NCI-H526 treated with DMSO at 0.1 percent for 48 hours (cell line): Measurements from ENCODE around the gene MCM7.
A peak's percentile ranks its signal among the peaks of the same experiment; 100 is the strongest.

Experiments used
- DNase-seq: peaks from one replicate; lab custom pipeline; 2025; lab: John Stamatoyannopoulos, UW

MCM7 gene

DNA sequence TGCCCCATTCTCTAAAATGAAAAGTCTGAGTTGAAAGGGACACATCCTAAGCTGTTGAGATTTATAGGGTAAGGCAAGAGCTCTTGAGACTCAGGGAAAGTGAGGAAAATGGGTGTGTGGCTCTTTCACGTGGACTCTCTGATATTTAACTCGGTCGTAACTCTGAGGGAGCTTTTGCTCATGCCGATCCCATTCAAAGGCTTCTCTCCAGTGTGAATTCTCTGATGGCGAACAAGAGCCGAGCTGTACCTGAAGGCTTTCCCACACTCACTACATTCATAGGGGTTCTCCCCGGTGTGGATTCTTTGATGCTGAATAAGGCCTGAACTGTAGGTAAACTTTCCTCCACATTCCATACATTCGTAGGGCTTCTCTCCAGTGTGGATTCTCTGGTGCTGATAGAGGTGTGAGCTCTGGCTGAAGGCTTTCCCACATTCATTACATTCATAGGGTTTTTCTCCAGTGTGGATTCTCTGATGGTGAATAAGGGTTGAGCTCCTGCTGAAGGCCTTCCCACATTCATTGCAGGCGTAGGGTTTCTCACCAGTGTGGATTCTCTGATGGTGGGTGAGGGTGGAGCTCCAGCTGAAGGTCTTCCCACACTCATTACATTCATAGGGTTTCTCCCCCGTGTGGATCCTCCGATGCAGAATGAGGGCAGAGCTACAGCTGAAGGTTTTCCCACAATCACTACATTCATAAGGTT is 30.0 kb downstream of the MCM7 start:
- DNase-seq: no peak

DNA sequence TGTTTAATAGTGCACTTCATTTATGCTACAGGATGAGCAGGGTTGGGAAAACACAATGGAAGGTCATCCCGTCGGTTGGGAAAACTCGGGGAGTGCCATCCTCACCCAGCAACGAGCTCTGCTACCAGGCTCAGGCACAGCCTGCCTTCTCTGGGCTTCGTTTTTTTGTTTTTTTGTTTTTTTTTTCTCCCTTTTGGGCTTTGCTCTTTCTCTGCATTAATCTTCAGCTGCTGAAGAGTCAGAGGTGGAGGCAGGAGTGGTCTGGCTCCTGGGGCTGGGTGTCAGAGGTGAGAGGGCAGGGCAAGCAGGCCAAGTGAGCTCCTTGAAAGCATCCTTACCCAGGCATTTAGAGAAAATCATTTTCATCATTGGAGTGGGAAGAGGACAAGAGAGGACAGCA is 31.2 kb downstream of the MCM7 start:
- DNase-seq: no peak

DNA sequence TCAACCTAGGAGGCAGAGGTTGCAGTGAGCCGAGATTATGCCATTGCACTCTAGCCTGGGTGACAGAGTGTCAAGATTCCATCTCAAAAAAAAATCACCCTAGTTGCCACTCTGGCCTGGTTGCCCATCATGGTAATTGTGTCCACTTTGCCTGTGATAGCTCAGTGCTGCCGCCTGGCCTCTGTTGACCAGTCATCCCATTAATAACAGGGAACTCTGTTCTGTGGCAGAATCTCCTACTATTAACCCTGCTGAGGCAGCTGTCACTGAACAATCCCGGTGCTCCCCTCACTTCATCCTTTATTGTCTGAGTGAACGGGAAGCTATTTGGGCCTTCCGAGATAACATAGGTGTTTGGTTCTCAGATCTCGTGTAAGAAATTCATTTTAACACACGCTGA is 34.2 kb downstream of the MCM7 start:
- no peak for DNase-seq

DNA sequence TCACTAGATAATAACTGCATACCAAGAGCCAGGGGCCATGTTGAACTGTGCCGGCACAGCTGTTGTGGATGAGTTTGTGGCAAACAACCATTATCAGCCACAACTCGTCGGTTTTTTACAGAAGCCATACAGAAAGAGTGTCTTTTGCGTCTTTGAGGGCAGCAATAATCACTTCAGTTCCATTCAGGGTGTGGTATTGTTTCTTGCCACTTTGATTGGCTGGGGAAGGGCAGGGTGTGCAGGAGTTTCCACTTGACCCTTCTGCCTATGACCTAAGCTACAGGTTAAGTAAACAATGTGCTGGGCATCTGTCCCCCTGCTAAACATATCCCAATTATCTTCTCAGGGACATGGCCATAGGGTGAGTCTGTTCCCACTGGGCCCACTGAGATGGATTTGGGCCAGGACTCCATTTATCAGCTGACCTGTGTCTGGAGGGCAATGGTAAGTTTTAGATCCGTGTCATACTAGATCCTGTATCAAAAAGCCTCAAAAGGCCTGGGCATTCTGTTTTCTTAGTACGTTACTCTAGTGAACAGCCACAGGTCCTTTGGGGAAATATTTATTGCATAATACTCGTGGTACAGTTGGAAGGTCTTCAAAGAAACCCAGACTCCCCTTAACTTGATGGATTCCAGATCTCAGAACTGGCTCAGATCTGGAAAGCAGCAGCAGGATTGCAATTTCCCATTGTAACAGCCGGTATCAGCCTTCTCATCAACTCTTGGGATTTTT is 35.6 kb downstream of the MCM7 start:
- no peak for DNase-seq

DNA sequence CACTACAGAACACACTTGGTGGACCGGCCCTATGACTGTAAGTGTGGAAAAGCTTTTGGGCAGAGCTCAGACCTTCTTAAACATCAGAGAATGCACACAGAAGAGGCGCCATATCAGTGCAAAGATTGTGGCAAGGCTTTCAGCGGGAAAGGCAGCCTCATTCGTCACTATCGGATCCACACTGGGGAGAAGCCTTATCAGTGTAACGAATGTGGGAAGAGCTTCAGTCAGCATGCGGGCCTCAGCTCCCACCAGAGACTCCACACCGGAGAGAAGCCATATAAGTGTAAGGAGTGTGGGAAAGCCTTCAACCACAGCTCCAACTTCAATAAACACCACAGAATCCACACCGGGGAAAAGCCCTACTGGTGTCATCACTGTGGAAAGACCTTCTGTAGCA is 37.0 kb downstream of the MCM7 start:
- no peak for DNase-seq

DNA sequence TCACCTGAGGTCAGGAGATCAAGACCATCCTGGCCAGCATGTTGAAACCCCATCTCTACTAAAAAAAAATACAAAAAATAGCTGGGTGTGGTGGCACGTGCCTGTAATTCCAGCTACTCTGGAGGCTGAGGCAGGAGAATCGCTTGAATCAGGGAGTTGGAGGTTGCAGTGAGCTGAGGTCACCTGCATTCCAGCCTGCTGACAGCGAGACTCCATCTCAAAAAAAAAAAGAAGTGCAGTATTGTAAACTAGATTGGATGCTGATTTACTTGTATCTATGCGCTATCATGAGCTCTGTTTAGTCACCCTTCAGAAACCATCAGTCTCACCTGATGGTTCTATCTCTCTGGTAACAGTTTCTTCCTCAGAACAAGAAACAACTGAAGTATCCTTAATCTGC is 37.8 kb downstream of the MCM7 start:
- DNase-seq: no peak

DNA sequence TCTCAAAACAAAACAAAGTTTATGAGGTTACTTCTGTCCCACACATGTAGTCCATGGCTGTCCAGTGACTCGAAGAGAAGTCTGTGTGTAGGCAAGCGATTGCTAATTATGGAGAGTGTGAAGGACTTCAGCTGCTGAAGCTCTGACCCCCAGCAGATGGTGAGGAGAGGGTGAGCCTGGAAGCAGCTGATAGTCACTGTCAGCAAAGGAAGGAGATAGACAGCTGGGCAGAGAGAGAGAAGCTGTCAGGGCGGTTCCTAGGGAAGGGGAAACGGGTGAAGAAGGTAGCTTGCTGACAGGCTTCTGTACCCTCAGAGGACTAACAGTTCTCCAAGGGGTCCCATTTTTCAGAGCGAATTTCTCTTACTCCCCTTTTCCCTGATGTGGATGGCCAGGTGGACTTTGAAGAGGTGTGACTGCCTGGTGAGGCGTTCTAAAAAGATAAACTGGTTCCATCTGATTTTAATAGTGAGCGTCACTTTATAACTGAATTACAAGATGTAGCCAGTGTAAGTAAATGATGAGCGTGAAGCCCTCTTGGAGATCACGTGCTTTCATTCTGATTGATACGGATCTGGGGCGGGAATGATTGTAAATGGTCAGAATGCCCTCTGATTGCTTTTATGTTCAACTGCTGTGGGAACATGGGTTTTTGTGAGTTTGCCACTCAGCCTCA is 39.5 kb downstream of the MCM7 start:
- DNase-seq: no peak

DNA sequence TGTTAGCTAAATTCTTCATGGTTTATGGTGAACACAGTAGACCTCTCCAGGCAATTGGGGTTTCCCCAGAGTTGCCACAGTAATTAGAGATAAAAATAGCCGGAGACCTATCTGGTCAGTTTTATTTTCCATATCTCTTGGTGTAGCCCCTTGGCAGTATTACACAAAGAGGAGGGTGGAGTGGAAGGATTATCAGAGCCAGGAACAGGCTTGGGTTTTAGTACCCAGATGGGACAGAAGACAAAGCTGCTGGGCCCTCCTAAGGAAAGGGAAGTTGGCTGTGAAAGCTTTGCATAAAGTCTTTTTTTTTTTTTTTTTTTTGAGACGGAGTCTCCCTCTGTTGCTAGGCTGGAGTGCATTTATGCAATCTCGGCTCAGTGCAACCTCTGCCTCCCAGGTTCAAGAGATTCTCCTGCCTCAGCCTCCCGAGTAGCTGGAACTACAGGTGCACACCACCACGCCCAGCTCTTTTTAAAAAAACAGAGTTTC is 41.9 kb downstream of the MCM7 start:
- DNase-seq: no peak

DNA sequence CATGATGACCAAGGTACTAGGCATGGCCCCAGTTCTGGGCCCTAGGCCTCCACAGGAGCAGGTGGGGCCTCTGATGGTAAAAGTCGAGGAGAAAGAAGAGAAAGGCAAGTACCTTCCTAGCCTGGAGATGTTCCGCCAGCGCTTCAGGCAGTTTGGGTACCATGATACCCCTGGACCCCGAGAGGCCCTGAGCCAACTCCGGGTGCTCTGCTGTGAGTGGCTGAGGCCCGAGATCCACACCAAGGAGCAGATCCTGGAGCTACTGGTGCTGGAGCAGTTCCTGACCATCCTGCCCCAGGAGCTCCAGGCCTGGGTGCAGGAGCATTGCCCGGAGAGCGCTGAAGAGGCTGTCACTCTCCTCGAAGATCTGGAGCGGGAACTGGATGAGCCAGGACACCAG is 44.2 kb downstream of the MCM7 start:
- no peak for DNase-seq

DNA sequence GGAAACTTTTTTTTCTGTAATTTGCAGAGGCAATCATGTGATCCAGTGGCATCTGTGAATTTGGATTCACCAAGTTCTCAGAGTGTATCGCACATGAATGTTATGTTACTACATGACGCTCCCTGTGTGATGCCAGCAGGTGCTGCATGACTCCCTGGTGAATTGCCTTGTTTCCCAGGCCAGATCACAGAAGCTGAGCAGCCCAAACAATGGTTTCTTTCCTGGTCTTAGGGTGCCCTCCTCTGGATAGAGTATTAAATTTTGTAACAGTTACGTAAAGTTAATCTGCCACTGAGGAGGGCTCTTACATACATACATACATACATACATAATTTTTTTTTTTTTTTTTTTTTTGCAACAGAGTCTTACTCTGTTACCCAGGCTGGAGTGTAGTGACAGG is 48.0 kb downstream of the MCM7 start:
- peak; percentile 84 for DNase-seq

DNA sequence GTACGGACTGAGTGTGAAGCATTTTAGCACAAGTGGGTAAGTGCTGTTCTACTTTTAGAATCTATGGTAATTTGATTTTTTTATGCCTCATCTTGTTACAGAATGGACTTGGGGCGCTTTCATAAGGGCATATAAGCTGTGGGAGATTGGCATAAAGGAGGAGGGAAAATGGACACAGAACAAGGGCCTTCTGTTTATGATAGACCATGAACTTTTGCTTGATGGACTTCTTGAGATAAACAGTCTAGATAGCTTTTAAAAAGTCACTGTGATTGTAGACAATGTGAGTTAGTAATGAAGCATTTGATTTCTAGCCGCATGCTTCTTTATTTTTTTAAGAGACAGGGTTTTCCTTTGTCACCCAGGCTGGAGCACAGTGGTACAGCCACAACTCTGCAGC is 49.6 kb downstream of the MCM7 start:
- DNase-seq: no peak

DNA sequence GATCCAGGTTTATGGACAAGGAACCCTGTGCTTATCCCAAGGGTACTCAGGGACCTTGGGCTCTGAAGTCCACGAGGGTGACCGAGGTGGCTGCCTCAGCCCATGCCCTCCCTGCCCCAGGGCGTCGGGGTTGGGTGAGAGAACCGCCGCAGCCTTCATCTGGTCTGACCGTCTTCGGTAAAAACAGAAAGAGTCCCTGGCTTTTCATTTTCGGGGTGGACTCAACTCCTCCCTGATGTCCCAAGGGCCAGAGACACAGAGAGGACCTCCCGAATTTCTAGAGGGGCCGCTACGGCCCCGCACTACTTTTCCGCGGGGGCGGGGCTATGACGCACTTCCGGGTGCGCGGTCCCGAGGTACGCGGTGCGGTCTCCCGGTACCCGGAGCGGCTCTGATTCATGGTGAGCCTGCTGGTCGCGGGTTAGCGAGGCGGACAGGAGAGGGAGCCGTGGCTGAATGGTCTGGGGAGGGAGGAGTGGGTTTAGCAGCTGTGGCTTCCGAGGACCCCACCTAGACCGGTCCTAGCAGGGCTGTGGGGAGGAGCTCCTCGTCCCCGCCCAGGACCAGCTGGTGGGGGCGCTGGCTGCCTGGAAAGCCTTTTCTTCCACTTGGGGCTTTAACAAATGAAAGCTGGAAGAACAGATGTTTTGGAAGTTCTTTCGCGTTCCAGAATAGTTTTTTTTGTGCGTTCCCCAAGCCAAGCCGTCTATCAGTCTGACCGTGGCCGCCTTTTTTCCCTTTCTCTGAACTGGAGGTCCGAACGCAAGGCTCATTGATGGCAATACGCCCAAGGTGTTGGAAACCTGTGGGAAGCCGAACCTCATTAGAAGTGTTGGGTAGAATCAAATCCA is 51.5 kb downstream of the MCM7 start, which contains the start of gene ZSCAN21:
Gene ZSCAN21 (plus strand): TSS at position 334 of the 851 bp plus-strand sequence. CDS start 7,233 bp downstream, outside the sequence.
- DNase-seq: peak; percentile 73

DNA sequence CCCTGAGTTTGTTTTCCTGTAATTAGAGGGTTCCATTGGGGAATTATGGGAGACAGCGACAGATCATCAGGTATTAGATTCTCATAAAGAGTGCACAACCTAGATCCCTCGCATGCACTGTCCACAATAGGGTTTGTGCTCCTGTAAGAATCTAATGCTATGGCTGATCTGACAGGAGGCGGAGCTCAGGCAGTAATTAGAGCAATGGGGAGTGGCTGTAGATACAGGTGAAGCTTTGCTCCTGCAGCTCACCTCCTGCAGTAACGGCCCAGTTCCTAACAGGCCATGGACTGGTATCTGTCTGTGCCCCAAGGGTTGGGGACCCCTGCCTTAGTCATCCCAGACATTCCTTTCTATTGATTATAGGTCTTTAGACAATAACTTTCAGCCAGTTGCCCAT is 52.5 kb downstream of the MCM7 start:
- DNase-seq: no peak

DNA sequence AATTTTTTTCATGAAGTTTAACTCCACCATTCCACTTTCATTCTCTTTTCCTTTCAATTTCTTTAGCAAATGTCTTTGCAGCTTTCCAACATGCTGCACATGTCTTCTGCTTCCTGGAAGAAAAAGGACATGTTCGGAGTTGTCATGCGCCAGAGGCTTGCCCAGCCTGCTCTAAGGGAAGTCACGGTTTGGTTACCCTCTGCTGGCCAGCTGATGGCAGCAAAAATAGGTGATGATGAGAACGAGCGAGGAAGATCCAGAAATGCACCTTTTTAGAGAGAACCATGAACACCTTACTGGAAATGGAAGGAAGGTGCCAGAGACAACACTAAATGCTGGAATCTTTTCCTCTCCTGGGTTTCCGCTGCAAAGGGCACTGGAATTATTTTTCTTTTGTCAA is 56.5 kb downstream of the MCM7 start:
- peak; percentile 32 for DNase-seq
